Measurements from ENCODE around the gene BMPER.

Gene BMPER

DNA sequence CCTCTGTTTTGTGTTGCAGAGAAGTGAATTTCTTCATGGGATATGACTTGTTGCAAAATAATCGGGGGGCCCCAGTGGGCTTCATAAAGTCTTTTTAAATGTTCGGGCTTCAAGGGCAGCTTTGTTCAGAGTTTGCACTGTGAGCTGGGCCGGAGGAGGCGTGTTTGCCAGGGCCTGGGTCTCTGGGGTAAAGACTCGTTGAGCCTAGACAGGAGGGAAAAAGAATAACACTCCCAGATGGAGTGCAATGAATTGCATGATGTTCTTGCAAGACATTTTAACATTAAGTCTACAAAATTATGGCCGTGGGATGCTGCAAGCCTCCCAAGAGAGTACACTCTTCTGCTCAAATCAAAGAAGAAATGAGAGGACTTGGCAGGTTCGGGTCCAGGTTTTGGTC, 23.6 kb downstream of the BMPER start:
- H3K27ac Mint-ChIP-seq = no peak overlapping the region
- peaks cover 21% of the 10 kb centered on the region for H3K27me3 Mint-ChIP-seq
- no peaks in the 10 kb centered on the region for H3K4me1 Mint-ChIP-seq (ENCODE audit: low read depth)
- no peaks in the 10 kb centered on the region for H3K36me3 Mint-ChIP-seq
- H3K4me3 Mint-ChIP-seq = no peak overlapping the region
- H3K9me3 Mint-ChIP-seq (ENCODE audit: low read depth) = no peaks in the 10 kb centered on the region

DNA sequence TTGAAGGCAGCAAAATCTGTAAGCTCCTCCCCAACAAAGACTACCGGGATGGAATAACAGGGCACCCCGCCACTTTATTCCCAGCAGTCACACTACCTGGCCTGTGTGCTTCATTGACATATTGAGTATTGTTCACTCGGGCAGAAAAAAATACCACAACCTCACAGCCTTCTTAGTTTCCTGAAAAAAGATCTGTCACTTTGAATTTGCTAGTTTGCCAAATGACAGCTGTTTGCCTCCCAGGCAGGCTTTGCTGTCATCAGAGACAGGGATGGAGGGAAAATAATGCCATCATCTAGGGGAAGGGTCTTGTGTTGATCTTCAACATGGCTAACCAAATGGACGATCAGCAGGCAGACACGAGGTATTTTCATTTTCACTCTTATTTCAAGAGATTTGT, 26.9 kb downstream of the BMPER start:
- Mint-ChIP-seq H3K27ac (no peak overlapping the region), H3K4me3 (no peak overlapping the region), H3K9me3 (ENCODE audit: low read depth) (no peaks in the 10 kb centered on the region), H3K27me3 (peaks cover 13% of the 10 kb centered on the region), H3K4me1 (ENCODE audit: low read depth) (no peaks in the 10 kb centered on the region), H3K36me3 (no peaks in the 10 kb centered on the region)

- Mint-ChIP-seq H3K36me3 (no peaks in the 10 kb centered on the region), H3K4me1 (ENCODE audit: low read depth) (no peaks in the 10 kb centered on the region), H3K4me3 (no peak overlapping the region), H3K27me3 (peaks cover 12% of the 10 kb centered on the region), H3K9me3 (ENCODE audit: low read depth) (no peaks in the 10 kb centered on the region), H3K27ac (no peak overlapping the region)
Observed at GRCh38 chr7:33932832-33933468, 27.6 kb downstream of the BMPER start.

DNA sequence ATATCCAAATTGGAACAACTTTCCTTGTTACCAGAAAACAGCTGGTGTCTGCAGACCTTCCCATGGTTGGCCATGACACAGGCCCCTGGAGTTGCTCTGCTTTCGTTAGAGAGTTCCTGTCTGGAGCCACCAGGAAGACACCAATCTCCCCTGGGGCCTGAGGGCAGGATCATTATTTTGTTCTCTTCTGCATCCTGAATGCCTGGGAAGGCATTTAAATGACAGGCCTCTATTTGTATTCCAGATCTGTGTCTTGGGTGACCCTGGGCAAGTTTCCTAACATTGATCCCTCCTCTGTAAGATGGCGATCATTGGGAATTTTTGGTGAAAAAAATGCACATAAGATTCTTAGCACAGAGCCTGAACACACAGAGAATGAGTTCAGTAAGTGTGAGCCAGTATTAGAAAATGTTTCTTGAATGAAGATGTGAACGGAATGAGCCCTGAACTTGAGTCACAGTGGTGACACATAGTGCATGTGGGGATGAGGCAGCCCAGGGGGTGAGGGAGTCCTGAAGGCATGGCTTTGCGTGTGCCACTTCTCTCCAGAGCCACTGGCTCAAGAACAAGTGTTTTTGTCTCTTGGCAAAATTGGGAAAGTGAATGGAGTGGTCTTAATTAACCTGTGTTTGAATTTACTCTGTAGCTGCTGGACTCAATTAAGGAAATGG, 28.4 kb downstream of the BMPER start:
- H3K27ac Mint-ChIP-seq = no peak overlapping the region
- no peaks in the 10 kb centered on the region for H3K9me3 Mint-ChIP-seq (ENCODE audit: low read depth)

DNA sequence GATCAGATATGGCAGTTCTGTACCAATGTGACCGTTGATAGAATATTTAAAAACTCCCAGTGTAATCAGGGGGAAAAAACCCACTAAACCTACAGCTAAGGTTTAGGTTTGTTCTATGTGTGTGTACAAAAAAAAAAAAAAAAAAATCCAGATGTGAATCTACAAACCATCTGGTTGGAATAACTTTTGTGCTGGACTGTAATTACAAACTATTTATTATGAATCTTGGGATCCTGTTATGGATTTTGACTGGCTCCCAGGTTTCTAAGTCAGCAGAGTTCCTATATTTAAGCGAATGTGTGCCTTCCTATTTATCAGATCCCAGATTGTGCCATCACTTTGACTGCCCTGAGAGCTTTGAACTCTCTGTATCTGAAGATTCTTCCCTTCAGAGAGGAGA, 29.1 kb downstream of the BMPER start:
- H3K27me3 Mint-ChIP-seq = peaks cover 12% of the 10 kb centered on the region
- no peaks in the 10 kb centered on the region for H3K9me3 Mint-ChIP-seq (ENCODE audit: low read depth)
- H3K36me3 Mint-ChIP-seq = no peaks in the 10 kb centered on the region
- H3K4me3 Mint-ChIP-seq = no peak overlapping the region
- H3K27ac Mint-ChIP-seq = no peak overlapping the region
- H3K4me1 Mint-ChIP-seq (ENCODE audit: low read depth) = no peaks in the 10 kb centered on the region

More for the DNA sequence above, 28.4 kb downstream of the BMPER start:
- peaks cover 12% of the 10 kb centered on the region for H3K27me3 Mint-ChIP-seq
- no peak overlapping the region for H3K4me3 Mint-ChIP-seq
- H3K36me3 Mint-ChIP-seq = no peaks in the 10 kb centered on the region
- no peaks in the 10 kb centered on the region for H3K4me1 Mint-ChIP-seq (ENCODE audit: low read depth)

DNA sequence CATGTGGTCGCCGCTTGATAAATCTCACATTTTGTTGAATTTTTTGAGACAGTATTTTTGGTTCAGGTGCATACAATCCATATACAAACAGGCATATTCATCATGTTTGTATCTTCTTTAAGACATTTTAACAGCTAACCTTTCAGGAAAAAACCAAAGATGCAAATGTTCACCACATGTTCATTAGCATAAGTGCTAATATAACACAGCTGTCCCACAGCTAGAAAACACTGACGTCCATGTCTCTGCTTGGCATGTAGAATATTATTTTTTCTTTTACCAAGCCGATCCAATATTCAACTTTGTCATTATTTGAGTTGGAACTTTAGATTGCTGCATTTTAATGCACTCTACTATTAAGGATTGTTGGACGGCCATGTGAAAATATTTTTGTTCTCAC, 31.2 kb downstream of the BMPER start:
- peaks cover 8% of the 10 kb centered on the region for H3K27me3 Mint-ChIP-seq
- no peaks in the 10 kb centered on the region for H3K9me3 Mint-ChIP-seq (ENCODE audit: low read depth)
- H3K36me3 Mint-ChIP-seq = no peaks in the 10 kb centered on the region

DNA sequence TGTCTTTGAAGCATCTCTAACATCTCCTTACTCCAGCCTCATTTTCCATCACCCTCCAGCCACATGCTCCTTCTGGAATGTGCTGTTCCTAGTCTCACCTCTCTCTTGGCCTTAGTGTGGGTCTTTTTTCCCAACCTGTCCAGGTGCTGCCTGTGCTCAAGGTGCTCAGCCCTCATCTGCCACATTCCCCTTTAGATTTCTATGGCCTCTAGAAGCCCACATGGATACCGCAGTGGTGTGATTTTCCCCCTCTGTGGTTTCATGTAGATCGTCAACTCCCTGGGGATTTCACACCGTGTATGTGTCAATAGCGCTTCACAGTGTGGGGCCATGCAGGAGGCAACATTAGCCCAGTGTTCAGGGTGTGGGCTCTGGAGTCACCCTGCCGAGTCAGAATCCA, 32.5 kb downstream of the BMPER start:
- Mint-ChIP-seq H3K4me3 (no peak overlapping the region), H3K27me3 (peaks cover under 1% of the 10 kb centered on the region), H3K4me1 (ENCODE audit: low read depth) (no peaks in the 10 kb centered on the region), H3K9me3 (ENCODE audit: low read depth) (no peaks in the 10 kb centered on the region), H3K36me3 (no peaks in the 10 kb centered on the region), H3K27ac (no peak overlapping the region)

More for the DNA sequence above, 31.2 kb downstream of the BMPER start:
- Mint-ChIP-seq H3K4me3 (no peak overlapping the region), H3K27ac (no peak overlapping the region), H3K4me1 (ENCODE audit: low read depth) (no peaks in the 10 kb centered on the region)

DNA sequence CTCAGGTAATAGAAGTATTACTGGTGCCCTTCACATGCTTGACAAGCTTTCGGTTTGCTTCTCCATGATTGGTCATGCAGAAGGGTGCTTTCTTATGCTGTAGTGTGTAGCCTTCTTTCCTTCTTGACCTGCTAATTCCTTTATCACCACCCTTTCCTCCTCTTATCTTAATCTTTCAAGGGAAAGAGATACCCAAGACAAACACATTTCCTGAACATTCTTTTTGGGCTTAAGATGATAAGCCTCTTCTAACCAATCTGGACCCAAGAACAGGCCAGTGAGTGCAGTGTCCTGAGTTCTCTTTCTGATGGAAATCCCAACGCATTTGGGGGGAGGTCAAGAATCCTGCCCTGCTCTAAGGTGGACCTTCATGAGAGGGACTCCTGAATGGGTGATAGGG, 33.8 kb downstream of the BMPER start:
- Mint-ChIP-seq H3K27me3 (no peaks in the 10 kb centered on the region), H3K4me1 (ENCODE audit: low read depth) (no peaks in the 10 kb centered on the region), H3K36me3 (no peaks in the 10 kb centered on the region), H3K27ac (no peak overlapping the region), H3K9me3 (ENCODE audit: low read depth) (no peaks in the 10 kb centered on the region), H3K4me3 (no peak overlapping the region)

DNA sequence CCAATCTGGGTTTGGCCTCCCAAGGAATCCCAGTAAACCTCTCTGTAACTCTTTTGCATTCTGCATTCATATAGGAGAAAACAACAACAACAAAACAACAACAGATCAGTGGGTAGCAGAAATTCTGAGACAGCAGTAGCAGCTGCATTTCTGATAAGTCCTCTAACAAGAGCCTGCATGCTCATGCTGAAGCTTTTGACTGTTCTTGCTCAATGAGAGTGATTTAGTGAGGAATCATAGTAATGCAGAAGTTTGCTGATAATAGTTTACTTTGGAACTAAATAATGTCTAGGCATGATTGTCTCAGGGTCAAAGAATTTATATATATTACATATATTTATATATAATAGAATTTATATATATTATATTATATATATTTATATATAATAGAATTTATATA, 35.2 kb downstream of the BMPER start:
- Mint-ChIP-seq H3K9me3 (ENCODE audit: low read depth) (no peaks in the 10 kb centered on the region), H3K27ac (no peak overlapping the region), H3K4me3 (no peak overlapping the region), H3K4me1 (ENCODE audit: low read depth) (no peaks in the 10 kb centered on the region), H3K36me3 (no peaks in the 10 kb centered on the region), H3K27me3 (no peaks in the 10 kb centered on the region)

DNA sequence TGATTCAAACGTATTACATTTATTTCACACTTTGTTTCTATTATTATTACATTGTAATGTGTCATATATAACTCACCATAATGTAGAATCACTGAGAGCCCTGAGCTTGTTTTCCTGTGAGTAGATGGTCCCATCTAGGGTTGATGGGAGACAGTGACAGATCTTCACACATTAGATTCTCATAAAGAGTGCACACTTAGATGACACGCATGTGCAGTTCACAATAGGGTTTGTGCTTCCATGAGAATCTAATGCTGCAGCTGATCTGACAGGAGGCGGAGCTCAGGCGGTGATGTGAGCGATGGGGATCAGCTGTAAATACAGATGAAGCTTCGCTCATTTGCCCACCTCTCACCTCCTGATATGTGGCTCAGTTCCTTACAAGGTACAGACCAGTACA, 36.1 kb downstream of the BMPER start:
- Mint-ChIP-seq H3K4me3 (no peak overlapping the region), H3K27me3 (peaks cover 5% of the 10 kb centered on the region), H3K9me3 (ENCODE audit: low read depth) (no peaks in the 10 kb centered on the region), H3K4me1 (ENCODE audit: low read depth) (no peaks in the 10 kb centered on the region), H3K27ac (no peak overlapping the region), H3K36me3 (no peaks in the 10 kb centered on the region)

- Mint-ChIP-seq H3K9me3 (ENCODE audit: low read depth) (no peaks in the 10 kb centered on the region), H3K4me3 (no peak overlapping the region), H3K4me1 (ENCODE audit: low read depth) (no peaks in the 10 kb centered on the region), H3K27ac (no peak overlapping the region), H3K36me3 (no peaks in the 10 kb centered on the region), H3K27me3 (peaks cover 8% of the 10 kb centered on the region)
Observed at GRCh38 chr7:33946094-33946699, 40.9 kb downstream of the BMPER start.

GRCh38 chr7:33950047-33950714, 44.8 kb downstream of the BMPER start:
- Mint-ChIP-seq H3K27me3 (peaks cover 12% of the 10 kb centered on the region), H3K4me3 (no peak overlapping the region), H3K9me3 (ENCODE audit: low read depth) (no peaks in the 10 kb centered on the region), H3K4me1 (ENCODE audit: low read depth) (no peaks in the 10 kb centered on the region), H3K36me3 (no peaks in the 10 kb centered on the region), H3K27ac (no peak overlapping the region)

DNA sequence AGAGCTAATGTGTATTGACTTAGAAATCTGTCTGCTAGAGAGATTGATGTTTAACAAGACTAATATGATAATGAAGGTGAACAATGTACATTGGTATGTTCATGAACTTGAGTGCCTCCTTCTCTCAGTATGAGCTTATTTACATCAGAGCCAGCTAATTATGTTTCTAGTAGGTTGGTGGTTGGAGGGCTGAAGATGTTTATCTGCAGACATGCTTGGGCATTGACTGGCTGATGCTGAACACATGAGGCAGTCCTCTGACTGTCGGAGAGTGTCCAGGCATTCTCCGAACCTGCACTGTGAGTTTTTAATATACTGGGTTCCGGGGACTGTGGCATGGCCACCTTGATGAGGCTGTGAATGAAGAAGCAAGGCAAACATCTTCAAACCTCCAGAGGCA, 47.5 kb downstream of the BMPER start:
- Mint-ChIP-seq H3K4me1 (ENCODE audit: low read depth) (no peaks in the 10 kb centered on the region), H3K9me3 (ENCODE audit: low read depth) (no peaks in the 10 kb centered on the region), H3K4me3 (no peak overlapping the region), H3K27me3 (peaks cover 8% of the 10 kb centered on the region), H3K27ac (no peak overlapping the region), H3K36me3 (no peaks in the 10 kb centered on the region)

GRCh38 chr7:33958104-33958503, 52.8 kb downstream of the BMPER start:
- no peaks in the 10 kb centered on the region for H3K36me3 Mint-ChIP-seq
- H3K4me3 Mint-ChIP-seq = no peak overlapping the region
- no peaks in the 10 kb centered on the region for H3K9me3 Mint-ChIP-seq (ENCODE audit: low read depth)
- H3K27ac Mint-ChIP-seq = no peak overlapping the region
- peaks cover 9% of the 10 kb centered on the region for H3K27me3 Mint-ChIP-seq
- no peaks in the 10 kb centered on the region for H3K4me1 Mint-ChIP-seq (ENCODE audit: low read depth)

DNA sequence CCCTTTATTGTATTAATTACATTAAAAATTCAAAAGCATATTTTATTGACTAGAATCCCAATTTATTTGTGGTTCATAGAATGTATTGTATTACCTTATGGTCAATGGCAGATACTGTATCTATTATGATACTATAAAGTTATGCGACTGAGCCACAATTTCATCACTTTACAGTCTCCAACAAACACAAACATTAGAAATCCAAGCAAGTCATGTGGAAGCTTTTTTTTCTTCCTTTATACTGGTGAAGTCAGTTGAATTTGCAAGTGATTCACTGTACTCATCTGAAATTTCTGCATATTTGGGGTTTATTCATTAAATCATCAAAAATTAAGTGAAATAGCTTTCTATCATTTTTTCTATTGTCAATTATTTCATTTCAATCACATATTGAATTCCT, 54.3 kb downstream of the BMPER start:
- Mint-ChIP-seq H3K4me3 (no peak overlapping the region), H3K27ac (no peak overlapping the region), H3K9me3 (ENCODE audit: low read depth) (no peaks in the 10 kb centered on the region), H3K27me3 (peaks cover 7% of the 10 kb centered on the region), H3K4me1 (ENCODE audit: low read depth) (no peaks in the 10 kb centered on the region), H3K36me3 (no peaks in the 10 kb centered on the region)
